Trophoblast cell (in vitro differentiated cells and primary cell): ENCODE data around the gene FYB1.

Experiments
- DNase-seq, 2 donors: peaks; one replicate each; pipeline ENCODE4 v3.0.0-alpha.2; 2016
- H2AFZ ChIP-seq: 2 replicates; pipeline ENCODE4 v1.6.1; 2013; ENCODE audit warnings: low read length, moderate library complexity, mild to moderate bottlenecking; ENCODE audit not compliant: insufficient read depth, poor library complexity
- H2AK5ac ChIP-seq: 2 replicates; pipeline ENCODE4 v1.6.1; 2013; ENCODE audit warnings: mild to moderate bottlenecking, low read length
- H2BK120ac ChIP-seq: 2 replicates; pipeline ENCODE4 v1.6.1; 2013; ENCODE audit warnings: low read length, mild to moderate bottlenecking, moderate library complexity; ENCODE audit not compliant: insufficient read depth, poor library complexity
- H2BK12ac ChIP-seq: 2 replicates; pipeline ENCODE4 v1.6.1; 2013; ENCODE audit warnings: mild to moderate bottlenecking, low read length, moderate library complexity
- H2BK5ac ChIP-seq: 2 replicates; pipeline ENCODE4 v1.6.1; 2013; ENCODE audit warnings: low read length, low read depth, moderate library complexity, mild to moderate bottlenecking; ENCODE audit not compliant: poor library complexity
- H3K14ac ChIP-seq: 2 replicates; pipeline ENCODE4 v1.6.1; 2013; ENCODE audit warnings: mild to moderate bottlenecking, low read length
- H3K18ac ChIP-seq: 2 replicates; pipeline ENCODE4 v1.6.1; 2013; ENCODE audit warnings: mild to moderate bottlenecking, low read length
- H3K23ac ChIP-seq: 2 replicates; pipeline ENCODE4 v1.6.1; 2013; ENCODE audit warnings: low read length
- H3K27ac ChIP-seq: 2 replicates; pipeline ENCODE4 v1.5.1; 2013; ENCODE audit warnings: low read depth, mild to moderate bottlenecking, inconsistent platforms, low read length, moderate library complexity
- H3K27me3 ChIP-seq: 2 replicates; pipeline ENCODE4 v1.6.1; 2013; ENCODE audit warnings: inconsistent platforms, mild to moderate bottlenecking, low read length, moderate library complexity; ENCODE audit not compliant: insufficient read depth
- H3K36me3 ChIP-seq, 2 experiments: 1 replicate in 1 of 2; 2 replicates in 1 of 2; pipeline ENCODE4 v1.6.1; 2013; ENCODE audit warnings: low read length in 2 of 2, mild to moderate bottlenecking in 2 of 2, moderate library complexity in 1 of 2; ENCODE audit not compliant: insufficient read depth in 2 of 2, control insufficient read depth in 1 of 2
- H3K4ac ChIP-seq: 2 replicates; pipeline ENCODE4 v1.6.1; 2013; ENCODE audit warnings: low read depth, mild to moderate bottlenecking, low read length, moderate library complexity
- H3K4me1 ChIP-seq, 2 experiments: 1 replicate in 1 of 2; 2 replicates in 1 of 2; pipeline ENCODE4 v1.6.1; 2013; ENCODE audit warnings: low read length in 2 of 2, mild to moderate bottlenecking in 2 of 2, moderate library complexity in 1 of 2; ENCODE audit not compliant: insufficient read depth in 2 of 2, control insufficient read depth in 1 of 2
- H3K4me2 ChIP-seq: 2 replicates; pipeline ENCODE4 v1.6.1; 2013; ENCODE audit warnings: inconsistent platforms, mild to moderate bottlenecking, low read length, moderate library complexity
- H3K4me3 ChIP-seq: 2 replicates; pipeline ENCODE4 v1.5.1; 2013; ENCODE audit warnings: mild to moderate bottlenecking, low read depth, low read length, inconsistent platforms
- H3K79me1 ChIP-seq: one replicate; pipeline ENCODE4 v1.6.1; 2013; ENCODE audit warnings: low read length
- H3K79me2 ChIP-seq: 2 replicates; pipeline ENCODE4 v1.6.1; 2013; ENCODE audit warnings: low read length, mild to moderate bottlenecking; ENCODE audit not compliant: control insufficient read depth, insufficient read depth, poor library complexity
- H3K9ac ChIP-seq: 2 replicates; pipeline ENCODE4 v1.6.1; 2013; ENCODE audit warnings: mild to moderate bottlenecking, low read length
- H3K9me3 ChIP-seq: 2 replicates; pipeline ENCODE4 v1.6.1; 2013; ENCODE audit warnings: low read depth, mild to moderate bottlenecking, control low read depth, inconsistent platforms, low read length; ENCODE audit not compliant: insufficient read depth
- H4K12ac ChIP-seq: 2 replicates; pipeline ENCODE4 v1.6.1; 2013; ENCODE audit warnings: low read depth, mild to moderate bottlenecking, low read length, moderate library complexity
- H4K8ac ChIP-seq: 2 replicates; pipeline ENCODE4 v1.6.1; 2013; ENCODE audit warnings: low read depth, mild to moderate bottlenecking, low read length, moderate library complexity
- H4K91ac ChIP-seq: one replicate; pipeline ENCODE4 v1.6.1; 2013; ENCODE audit warnings: low read depth, mild to moderate bottlenecking, low read length, moderate library complexity
- WGBS: extraction: QIAGEN DNeasy Blood & Tissue Kit; methylation state at CpG from one replicate; pipeline ENCODE4 v1.1.7; 2013; ENCODE audit warnings: missing lambda C conversion rate; ENCODE audit not compliant: insufficient read length, insufficient coverage; ENCODE audit errors: extremely low coverage; 5-methylcytosine and 5-hydroxymethylcytosine counted together

FYB1 gene

DNA sequence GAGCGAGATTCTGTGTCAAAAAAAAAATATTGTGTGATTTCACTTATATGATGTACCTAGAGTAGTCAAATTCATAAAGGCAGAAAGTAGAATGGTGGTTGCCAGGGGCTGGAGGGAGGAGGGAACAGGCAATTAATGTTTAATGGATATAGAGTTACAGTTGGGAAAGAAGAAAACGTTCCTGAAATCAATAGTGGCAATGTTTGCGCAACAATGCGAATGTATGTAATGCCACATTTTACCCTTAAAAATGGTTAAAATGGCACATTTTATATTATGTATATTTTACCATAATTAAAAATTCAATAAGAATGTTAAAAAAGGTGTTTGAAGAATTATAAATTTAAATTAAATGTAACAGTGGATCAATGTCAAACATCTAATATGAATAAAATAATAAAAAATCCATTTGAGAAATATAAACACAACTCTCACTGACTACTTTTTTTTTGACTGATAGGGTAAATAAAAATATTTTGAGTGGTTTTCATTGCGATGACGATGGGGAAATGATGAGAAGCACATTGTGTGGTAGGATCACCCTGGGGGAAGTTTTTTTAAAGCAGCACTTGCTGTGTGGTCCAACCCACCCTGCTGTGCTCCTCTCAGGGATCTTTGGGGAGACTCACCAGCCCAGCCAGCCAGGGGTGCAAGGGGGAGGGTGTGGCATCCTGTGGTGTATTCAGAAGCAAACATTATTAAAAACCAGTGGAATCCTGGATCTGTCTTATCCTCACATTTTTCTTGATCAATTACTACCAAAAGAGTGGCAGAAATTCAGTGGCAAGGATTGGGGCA is 4.3 kb downstream of the FYB1 start:
- Histone ChIP-seq H2BK5ac (no peak overlapping the region), H4K8ac (no peak overlapping the region), H3K4me2 (no peak overlapping the region), H3K79me1 (peaks cover 7% of the 10 kb centered on the region), H3K9me3 (no peaks in the 10 kb centered on the region), H2AK5ac (no peak overlapping the region), H3K23ac (no peak overlapping the region), H3K4ac (no peak overlapping the region), H3K36me3 (no peaks in the 10 kb centered on the region), H3K14ac (no peak overlapping the region), H4K12ac (no peak overlapping the region), H2BK120ac (no peak overlapping the region), H3K79me2 (peaks cover 2% of the 10 kb centered on the region), H3K4me1 (peaks cover 8 to 15% of the 10 kb centered on the region in 2 experiments), H3K9ac (no peak overlapping the region), H3K4me3 (no peak overlapping the region), H3K18ac (no peak overlapping the region), H3K27me3 (no peaks in the 10 kb centered on the region), H3K27ac (no peak overlapping the region), H2BK12ac (no peak overlapping the region), H4K91ac (no peak overlapping the region), H2AFZ (no peak overlapping the region)
- 100% methylated on average over 2 of the region's 6 CpGs for WGBS
- DNase-seq: no peak

DNA sequence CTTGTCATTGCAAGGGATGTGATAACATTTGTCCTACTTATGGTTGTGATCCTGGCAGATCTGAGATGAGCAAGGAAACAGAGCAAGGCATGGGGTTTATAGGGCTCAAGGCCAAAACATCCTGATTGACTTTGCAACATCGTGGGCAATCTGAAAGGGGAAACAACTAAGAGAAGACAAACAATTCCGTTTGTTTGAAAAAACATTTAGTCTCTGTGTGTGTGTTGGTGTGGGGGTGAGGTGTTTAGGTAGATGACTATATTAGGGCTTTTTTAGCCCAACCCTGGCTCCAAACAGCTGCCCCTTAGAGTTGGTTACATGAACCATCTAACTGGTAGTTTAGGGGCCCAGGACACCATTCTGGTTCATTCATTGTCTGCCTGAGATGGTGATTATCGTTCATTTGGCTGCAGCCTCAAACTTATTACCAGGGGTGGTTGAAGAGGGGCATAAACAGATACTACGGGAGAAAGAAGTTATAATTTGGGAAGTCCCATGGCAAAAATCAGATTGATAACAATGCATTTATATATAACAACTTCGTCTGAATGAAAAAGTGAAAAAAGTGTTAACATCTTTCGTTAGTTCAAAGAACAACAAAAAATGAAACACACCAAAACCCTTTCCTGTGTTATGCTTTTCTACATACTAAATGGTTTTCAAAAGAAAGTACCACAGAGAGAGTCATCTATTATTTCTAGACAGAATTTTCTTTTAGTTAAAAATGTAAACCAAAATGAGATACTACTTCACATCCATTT is 5.7 kb downstream of the FYB1 start:
- H3K36me3 ChIP-seq: no peaks in the 10 kb centered on the region
- H3K18ac ChIP-seq: no peak overlapping the region
- H3K4me1 ChIP-seq: peaks cover 3 to 6% of the 10 kb centered on the region in 2 experiments
- no peak overlapping the region for H2BK5ac ChIP-seq
- no peak overlapping the region for H4K8ac ChIP-seq
- H2BK12ac ChIP-seq: no peak overlapping the region
- no peak for DNase-seq
- no peak overlapping the region for H2AK5ac ChIP-seq
- H3K4me3 ChIP-seq: no peak overlapping the region
- H3K23ac ChIP-seq: no peak overlapping the region
- H3K4me2 ChIP-seq: no peak overlapping the region
- H3K4ac ChIP-seq: no peak overlapping the region
- H4K12ac ChIP-seq: no peak overlapping the region
- H2AFZ ChIP-seq: no peak overlapping the region
- no peak overlapping the region for H2BK120ac ChIP-seq
- peaks cover 1% of the 10 kb centered on the region for H3K79me2 ChIP-seq
- WGBS: no CpG with 5 or more reads among the region's 6 CpGs
- no peak overlapping the region for H4K91ac ChIP-seq
- H3K27me3 ChIP-seq: no peaks in the 10 kb centered on the region
- H3K9me3 ChIP-seq: no peaks in the 10 kb centered on the region
- H3K79me1 ChIP-seq: peaks cover 2% of the 10 kb centered on the region
- no peak overlapping the region for H3K14ac ChIP-seq
- H3K27ac ChIP-seq: no peak overlapping the region
- no peak overlapping the region for H3K9ac ChIP-seq

GRCh38 chr5:39211773-39212172 is 7.6 kb downstream of the FYB1 start:
- H3K23ac ChIP-seq: no peak overlapping the region
- no peak overlapping the region for H2BK5ac ChIP-seq
- H2AK5ac ChIP-seq: no peak overlapping the region
- H3K14ac ChIP-seq: no peak overlapping the region
- WGBS: no CpG with 5 or more reads among the region's 3 CpGs
- no peak overlapping the region for H4K12ac ChIP-seq
- no peaks in the 10 kb centered on the region for H3K36me3 ChIP-seq
- H3K18ac ChIP-seq: no peak overlapping the region
- no peak overlapping the region for H4K91ac ChIP-seq
- no peak overlapping the region for H3K27ac ChIP-seq
- H3K79me1 ChIP-seq: no peaks in the 10 kb centered on the region
- H3K4me2 ChIP-seq: no peak overlapping the region
- no peaks in the 10 kb centered on the region for H3K79me2 ChIP-seq
- H3K9me3 ChIP-seq: no peaks in the 10 kb centered on the region
- no peak for DNase-seq
- no peaks in the 10 kb centered on the region for H3K27me3 ChIP-seq
- no peak overlapping the region for H2AFZ ChIP-seq
- H4K8ac ChIP-seq: no peak overlapping the region
- no peak overlapping the region for H3K4me3 ChIP-seq
- peaks cover 0 to 2% of the 10 kb centered on the region in 2 experiments for H3K4me1 ChIP-seq
- H2BK120ac ChIP-seq: no peak overlapping the region
- no peak overlapping the region for H3K9ac ChIP-seq
- H2BK12ac ChIP-seq: no peak overlapping the region
- H3K4ac ChIP-seq: no peak overlapping the region

DNA sequence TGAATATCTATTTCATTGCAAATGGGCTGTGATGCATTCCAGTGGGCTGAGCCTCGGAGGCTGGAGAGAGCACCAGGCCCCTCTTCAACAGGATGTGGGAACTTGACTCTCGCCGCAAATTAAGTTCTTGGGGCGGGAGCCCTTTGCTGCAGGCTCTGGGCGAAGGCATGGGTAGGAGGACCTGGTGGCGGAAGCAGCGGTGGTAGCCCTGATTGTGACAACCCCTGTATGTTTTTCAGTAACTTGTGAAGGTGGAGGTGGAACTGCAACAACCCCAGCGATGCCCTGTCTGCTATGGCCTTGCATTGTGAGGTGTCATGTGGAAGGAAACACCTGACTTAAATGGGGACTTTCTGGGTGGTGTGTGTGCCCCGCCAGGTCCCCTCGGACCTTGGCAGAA is 9.4 kb downstream of the FYB1 start:
- no peak overlapping the region for H4K12ac ChIP-seq
- no peak overlapping the region for H3K4ac ChIP-seq
- no peak overlapping the region for H3K27ac ChIP-seq
- no peak for DNase-seq
- no peak overlapping the region for H2AFZ ChIP-seq
- no peaks in the 10 kb centered on the region for H3K79me1 ChIP-seq
- H2BK12ac ChIP-seq: no peak overlapping the region
- H2AK5ac ChIP-seq: no peak overlapping the region
- H3K4me2 ChIP-seq: no peak overlapping the region
- H2BK120ac ChIP-seq: no peak overlapping the region
- H3K9me3 ChIP-seq: no peaks in the 10 kb centered on the region
- H3K18ac ChIP-seq: no peak overlapping the region
- H3K14ac ChIP-seq: no peak overlapping the region
- H3K4me1 ChIP-seq: no peaks in the 10 kb centered on the region
- no peak overlapping the region for H4K8ac ChIP-seq
- H3K36me3 ChIP-seq: no peaks in the 10 kb centered on the region
- no peak overlapping the region for H4K91ac ChIP-seq
- no peak overlapping the region for H3K23ac ChIP-seq
- no peaks in the 10 kb centered on the region for H3K27me3 ChIP-seq
- no CpG with 5 or more reads among the region's 10 CpGs for WGBS
- no peak overlapping the region for H2BK5ac ChIP-seq
- H3K4me3 ChIP-seq: no peak overlapping the region
- no peaks in the 10 kb centered on the region for H3K79me2 ChIP-seq
- no peak overlapping the region for H3K9ac ChIP-seq
